GM12872 (cell line): ENCODE results near the gene CALY.

Experiments
- TF ChIP-seq, protein P1 (sequence below): IDR thresholded peaks from 3 replicates; pipeline ENCODE4 v1.5.1; 2011; ENCODE audit warnings: low read depth, mild to moderate bottlenecking, low read length, moderate library complexity; ENCODE audit not compliant: insufficient read depth

The CALY gene

GRCh38 chr10:133281628-133282372, 54.9 kb downstream of the CALY start:
- TF ChIP-seq, protein P1, sequence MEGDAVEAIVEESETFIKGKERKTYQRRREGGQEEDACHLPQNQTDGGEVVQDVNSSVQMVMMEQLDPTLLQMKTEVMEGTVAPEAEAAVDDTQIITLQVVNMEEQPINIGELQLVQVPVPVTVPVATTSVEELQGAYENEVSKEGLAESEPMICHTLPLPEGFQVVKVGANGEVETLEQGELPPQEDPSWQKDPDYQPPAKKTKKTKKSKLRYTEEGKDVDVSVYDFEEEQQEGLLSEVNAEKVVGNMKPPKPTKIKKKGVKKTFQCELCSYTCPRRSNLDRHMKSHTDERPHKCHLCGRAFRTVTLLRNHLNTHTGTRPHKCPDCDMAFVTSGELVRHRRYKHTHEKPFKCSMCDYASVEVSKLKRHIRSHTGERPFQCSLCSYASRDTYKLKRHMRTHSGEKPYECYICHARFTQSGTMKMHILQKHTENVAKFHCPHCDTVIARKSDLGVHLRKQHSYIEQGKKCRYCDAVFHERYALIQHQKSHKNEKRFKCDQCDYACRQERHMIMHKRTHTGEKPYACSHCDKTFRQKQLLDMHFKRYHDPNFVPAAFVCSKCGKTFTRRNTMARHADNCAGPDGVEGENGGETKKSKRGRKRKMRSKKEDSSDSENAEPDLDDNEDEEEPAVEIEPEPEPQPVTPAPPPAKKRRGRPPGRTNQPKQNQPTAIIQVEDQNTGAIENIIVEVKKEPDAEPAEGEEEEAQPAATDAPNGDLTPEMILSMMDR: no peak

DNA sequence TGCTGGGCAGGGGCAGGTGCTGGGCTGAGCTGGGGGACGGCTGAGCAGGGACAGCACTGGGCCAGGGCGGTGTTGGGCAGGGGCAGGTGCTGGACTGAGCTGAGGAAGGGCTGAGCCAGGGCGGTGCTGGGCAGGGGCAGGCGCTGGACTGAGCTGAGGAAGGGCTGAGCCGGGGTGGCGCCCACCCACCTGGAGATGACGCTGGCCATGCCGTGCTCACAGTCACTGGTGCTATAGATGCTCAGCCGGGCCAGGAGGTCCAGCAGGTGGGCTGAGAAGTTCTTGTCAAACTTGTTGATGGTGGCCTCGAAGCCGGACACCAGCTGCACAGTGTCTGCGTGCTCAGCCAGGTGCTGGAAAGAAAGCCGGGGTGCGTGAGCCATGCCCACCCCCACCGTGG, 55.6 kb downstream of the CALY start:
- TF ChIP-seq, protein P1: no peak

GRCh38 chr10:133280391-133281059, 56.2 kb downstream of the CALY start:
- TF ChIP-seq, protein P1: no peak

DNA sequence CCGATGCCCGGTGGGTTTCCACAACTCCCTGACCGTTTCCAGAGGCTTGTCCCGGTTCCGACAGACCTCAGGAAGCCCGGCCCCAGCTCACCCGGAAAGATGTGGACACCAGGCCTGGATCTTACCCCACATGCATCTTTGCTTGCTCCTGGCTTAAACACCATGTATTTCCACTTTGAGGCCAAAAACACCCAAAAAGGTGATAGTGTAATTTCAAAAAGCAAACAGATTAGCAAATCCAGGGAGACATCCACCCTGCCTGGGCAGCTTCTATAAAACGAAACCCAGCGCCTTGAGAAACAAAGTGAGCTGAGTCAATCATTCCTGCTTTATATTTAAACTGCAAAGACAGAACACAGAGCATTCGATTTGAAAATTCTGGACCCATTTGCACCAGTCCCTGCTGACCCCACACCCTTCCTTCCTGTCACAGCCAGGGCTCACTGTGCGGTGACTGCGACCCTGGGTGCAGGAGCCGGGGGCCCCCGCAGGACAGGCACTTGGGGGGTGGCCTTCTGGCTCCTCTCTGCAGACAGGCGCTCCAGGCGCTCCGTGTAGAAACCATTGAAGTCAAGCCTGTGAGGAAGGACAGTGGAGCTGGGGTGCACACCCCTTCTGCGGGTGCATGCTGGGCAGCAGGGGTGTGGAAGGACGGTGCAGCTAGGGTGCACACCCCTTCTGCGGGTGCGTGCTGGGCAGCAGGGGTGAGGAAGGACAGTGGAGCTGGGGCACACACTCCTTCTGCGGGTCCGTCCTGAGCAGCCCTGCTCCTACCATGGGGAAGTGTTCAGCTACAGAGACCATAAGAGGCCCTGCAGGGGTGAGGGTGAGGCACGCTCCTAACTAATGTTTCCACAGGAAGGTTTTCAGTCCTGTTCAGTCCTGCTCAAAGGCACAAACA, 57.1 kb downstream of the CALY start:
- TF ChIP-seq, protein P1: no peak

GRCh38 chr10:133278577-133279265, 58.0 kb downstream of the CALY start:
- TF ChIP-seq, protein P1: no peak

GRCh38 chr10:133277993-133278576, 58.6 kb downstream of the CALY start:
- TF ChIP-seq, protein P1: no peak
